Measurements from ENCODE around the gene ST6GAL2. TPM values are rescaled to one million over a fixed set of nuclear protein-coding genes. Genes with fewer than 3 reads are reported as not detected.

Gene ST6GAL2, protein sequence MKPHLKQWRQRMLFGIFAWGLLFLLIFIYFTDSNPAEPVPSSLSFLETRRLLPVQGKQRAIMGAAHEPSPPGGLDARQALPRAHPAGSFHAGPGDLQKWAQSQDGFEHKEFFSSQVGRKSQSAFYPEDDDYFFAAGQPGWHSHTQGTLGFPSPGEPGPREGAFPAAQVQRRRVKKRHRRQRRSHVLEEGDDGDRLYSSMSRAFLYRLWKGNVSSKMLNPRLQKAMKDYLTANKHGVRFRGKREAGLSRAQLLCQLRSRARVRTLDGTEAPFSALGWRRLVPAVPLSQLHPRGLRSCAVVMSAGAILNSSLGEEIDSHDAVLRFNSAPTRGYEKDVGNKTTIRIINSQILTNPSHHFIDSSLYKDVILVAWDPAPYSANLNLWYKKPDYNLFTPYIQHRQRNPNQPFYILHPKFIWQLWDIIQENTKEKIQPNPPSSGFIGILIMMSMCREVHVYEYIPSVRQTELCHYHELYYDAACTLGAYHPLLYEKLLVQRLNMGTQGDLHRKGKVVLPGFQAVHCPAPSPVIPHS
- total RNA-seq: under 1 TPM in 1 of 2 donors, not detected in 1; 0.52 TPM

DNA sequence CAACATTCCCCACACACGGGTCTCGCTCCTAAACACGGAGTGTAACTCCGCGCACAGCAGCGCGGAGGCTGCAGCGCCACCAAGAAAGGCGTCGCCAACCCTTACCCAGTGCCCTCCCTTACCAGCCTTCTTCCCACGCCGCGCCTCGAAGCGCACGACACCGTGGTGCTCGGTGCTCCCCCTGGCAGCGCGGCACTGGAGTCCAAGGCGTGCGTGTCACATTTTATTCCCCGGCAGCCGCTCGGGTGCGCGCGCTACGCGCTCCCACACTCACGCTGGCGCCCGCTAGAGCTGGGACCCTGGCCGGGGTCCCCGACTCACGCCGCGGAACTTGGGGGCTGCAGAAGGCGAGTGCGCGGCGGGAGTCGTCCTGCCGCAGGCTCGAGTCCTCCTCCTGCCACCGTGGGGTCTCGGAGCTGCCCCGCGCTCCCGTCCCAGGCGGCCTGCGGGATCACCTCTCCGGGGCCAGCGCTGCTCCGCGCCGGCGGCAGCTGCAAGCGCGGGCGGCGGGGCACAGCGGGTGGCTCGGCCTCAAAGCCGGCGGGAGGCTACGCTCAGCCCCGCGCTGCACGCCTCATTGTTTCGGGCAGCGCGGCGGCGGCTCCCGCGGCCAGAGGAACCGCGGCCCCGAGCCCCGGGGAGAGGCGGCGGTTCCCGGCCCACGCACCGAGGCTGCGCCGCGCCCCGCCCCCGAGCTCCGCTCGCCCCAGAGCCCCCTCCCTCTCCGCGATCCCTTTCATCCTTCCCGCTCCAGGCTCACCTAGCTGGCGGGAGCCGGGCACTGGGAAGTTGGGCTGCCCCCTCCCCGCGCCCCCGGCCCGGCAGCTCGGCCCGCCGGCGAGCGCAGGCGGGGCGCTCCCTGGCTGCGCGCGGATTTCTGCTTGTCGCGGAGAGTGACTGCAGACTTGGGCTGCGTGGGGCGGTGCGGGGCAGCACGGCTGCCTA is at the start of gene ST6GAL2:
Gene ST6GAL2, minus strand, starts transcription at position 197 of the 945 bp plus-strand sequence. CDS start 42,190 bp downstream, outside the sequence.
- intact Hi-C loops (cut with DNase I): no loop called here
- H3K27me3 ChIP-seq: no peaks in the 10 kb centered on the region
- no peaks in the 10 kb centered on the region for H3K9me3 ChIP-seq
- DNase-seq (no peak), ATAC-seq (peak; percentile 21)
- H3K27ac ChIP-seq: no peak within 1 kb of the TSS
- H3K4me1 ChIP-seq: peaks cover 18% of the 10 kb centered on the region
- WGBS, 2 donors: 1% methylated on average over 13 to 118 of the region's 118 CpGs
- H3K4me3 ChIP-seq: no peak within 1 kb of the TSS
- no peaks in the 10 kb centered on the region for H3K36me3 ChIP-seq (replicated peaks in 1 of 2; ENCODE audit: insufficient read depth in 1 of 2, low read depth in 2 of 2)
- TF ChIP-seq, protein P1, sequence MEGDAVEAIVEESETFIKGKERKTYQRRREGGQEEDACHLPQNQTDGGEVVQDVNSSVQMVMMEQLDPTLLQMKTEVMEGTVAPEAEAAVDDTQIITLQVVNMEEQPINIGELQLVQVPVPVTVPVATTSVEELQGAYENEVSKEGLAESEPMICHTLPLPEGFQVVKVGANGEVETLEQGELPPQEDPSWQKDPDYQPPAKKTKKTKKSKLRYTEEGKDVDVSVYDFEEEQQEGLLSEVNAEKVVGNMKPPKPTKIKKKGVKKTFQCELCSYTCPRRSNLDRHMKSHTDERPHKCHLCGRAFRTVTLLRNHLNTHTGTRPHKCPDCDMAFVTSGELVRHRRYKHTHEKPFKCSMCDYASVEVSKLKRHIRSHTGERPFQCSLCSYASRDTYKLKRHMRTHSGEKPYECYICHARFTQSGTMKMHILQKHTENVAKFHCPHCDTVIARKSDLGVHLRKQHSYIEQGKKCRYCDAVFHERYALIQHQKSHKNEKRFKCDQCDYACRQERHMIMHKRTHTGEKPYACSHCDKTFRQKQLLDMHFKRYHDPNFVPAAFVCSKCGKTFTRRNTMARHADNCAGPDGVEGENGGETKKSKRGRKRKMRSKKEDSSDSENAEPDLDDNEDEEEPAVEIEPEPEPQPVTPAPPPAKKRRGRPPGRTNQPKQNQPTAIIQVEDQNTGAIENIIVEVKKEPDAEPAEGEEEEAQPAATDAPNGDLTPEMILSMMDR (IDR thresholded peaks at IDR 0.05): no peak
- TF ChIP-seq POLR2A (IDR thresholded peaks at IDR 0.05): no peak

DNA sequence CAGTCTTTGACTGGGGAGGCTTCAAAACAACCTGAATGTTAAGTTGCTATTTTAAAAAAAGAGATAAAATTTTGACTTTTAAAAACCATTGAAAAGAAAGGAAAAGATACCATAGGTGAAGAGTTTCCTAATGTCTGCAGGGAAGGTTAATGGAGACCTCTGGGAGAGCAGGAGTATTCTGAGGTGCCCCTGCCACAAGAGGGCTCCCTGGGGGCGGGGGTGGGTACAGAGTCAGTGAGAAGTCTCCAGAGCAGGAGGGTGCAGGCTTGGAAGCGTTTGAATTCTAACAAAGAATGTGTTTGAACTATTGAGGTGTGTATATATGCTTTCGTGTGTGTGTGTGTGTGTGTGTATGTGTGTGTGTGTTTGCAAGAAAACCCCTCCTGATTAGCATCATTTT is 46.7 kb upstream of the ST6GAL2 start:
- H3K27ac ChIP-seq: no peak overlapping the region
- DNase-seq (no peak), ATAC-seq (no peak)
- no peak for TF ChIP-seq POLR2A (IDR thresholded peaks at IDR 0.05)
- TF ChIP-seq, protein P1 (IDR thresholded peaks at IDR 0.05): no peak
- no peak overlapping the region for H3K4me3 ChIP-seq
- no peaks in the 10 kb centered on the region for H3K36me3 ChIP-seq (replicated peaks in 1 of 2; ENCODE audit: insufficient read depth in 1 of 2, low read depth in 2 of 2)
- intact Hi-C loops (cut with DNase I): no loop called here
- no peaks in the 10 kb centered on the region for H3K9me3 ChIP-seq
- no peaks in the 10 kb centered on the region for H3K27me3 ChIP-seq
- H3K4me1 ChIP-seq: no peaks in the 10 kb centered on the region
- 30 to 35% methylated on average over 3 of the region's 3 CpGs for WGBS, 2 donors

DNA sequence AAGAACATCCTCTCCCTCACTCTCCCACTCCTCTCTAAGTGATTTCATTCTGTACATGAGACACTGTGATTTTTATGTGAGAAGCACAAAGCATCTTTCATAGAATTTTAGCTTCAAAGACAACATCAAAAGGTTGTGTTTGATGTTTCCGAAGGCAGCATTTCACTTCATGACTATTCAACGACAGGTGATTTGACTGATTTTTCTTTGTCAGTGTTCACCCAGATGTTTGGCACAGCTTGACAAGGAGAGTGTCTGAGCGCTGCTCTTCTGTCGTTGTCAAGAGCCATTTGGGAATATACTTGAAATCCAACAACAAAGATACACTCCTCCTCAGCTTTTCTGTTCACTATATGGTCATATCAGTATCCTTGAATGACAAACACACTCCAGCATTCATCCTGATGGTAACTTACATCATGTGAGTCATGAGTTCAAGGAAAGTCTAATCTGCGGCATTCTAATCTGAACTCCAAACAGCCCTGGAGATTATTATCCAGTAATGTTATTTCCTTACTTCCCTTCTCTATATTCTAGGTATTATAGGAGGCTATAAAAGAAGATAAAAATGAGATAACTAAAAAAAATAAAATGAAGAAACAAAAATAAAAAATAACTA is 45.9 kb upstream of the ST6GAL2 start:
- Histone ChIP-seq H3K27ac (no peak overlapping the region), H3K4me3 (no peak overlapping the region), H3K27me3 (no peaks in the 10 kb centered on the region), H3K36me3 (replicated peaks in 1 of 2; ENCODE audit: insufficient read depth in 1 of 2, low read depth in 2 of 2) (no peaks in the 10 kb centered on the region), H3K4me1 (no peaks in the 10 kb centered on the region), H3K9me3 (peaks cover 0 to 4% (median 0%) of the 10 kb centered on the region in 3 donors)
- TF ChIP-seq, protein P1 (IDR thresholded peaks at IDR 0.05): no peak
- no peak for TF ChIP-seq POLR2A (IDR thresholded peaks at IDR 0.05)
- ATAC-seq (no peak), DNase-seq (no peak)
- intact Hi-C loops (cut with DNase I): no loop called here
- 65 to 70% methylated on average over 5 of the region's 5 CpGs for WGBS, 2 donors

DNA sequence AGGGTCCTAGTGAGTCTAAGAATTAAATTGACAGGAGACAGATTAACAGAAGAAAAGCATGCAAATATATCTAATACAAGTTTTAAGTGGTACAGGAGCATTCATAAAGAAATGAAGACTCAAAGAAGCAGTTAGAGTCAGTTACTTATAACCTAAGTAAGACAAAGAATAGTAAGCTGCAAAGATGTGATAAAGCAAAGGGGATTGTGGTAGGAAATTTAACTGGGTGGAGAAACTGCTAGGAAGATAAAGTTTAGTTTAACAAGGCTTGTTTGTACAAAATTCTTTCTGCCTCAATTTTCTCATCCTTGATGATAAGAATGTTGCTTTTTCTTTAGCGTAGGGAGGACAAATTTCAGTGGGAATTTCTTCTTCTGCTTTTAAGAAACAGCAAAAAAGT is 35.5 kb upstream of the ST6GAL2 start:
- no peaks in the 10 kb centered on the region for H3K36me3 ChIP-seq (replicated peaks in 1 of 2; ENCODE audit: insufficient read depth in 1 of 2, low read depth in 2 of 2)
- TF ChIP-seq, protein P1 (IDR thresholded peaks at IDR 0.05): no peak
- TF ChIP-seq POLR2A (IDR thresholded peaks at IDR 0.05): no peak
- DNase-seq (no peak), ATAC-seq (no peak)
- no peaks in the 10 kb centered on the region for H3K9me3 ChIP-seq
- 59 to 73% methylated on average over 1 of the region's 1 CpG for WGBS, 2 donors
- H3K4me3 ChIP-seq: no peak overlapping the region
- no peaks in the 10 kb centered on the region for H3K4me1 ChIP-seq
- H3K27ac ChIP-seq: no peak overlapping the region
- intact Hi-C loops (cut with DNase I): no loop called here
- no peaks in the 10 kb centered on the region for H3K27me3 ChIP-seq

All from body of pancreas (tissue), 4 donors.